ENCODE measurements around the gene WFDC2.
A peak's percentile ranks its signal among the peaks of the same experiment; 100 is the strongest.

WFDC2 gene, protein sequence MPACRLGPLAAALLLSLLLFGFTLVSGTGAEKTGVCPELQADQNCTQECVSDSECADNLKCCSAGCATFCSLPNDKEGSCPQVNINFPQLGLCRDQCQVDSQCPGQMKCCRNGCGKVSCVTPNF

GRCh38 chr20:45469336-45470261, at the start of gene WFDC2:
TSS of gene WFDC2 (plus strand) at chr20:45469753. CDS start at chr20:45469782, 29 bp downstream.
- DNase-seq = no peak

- no peak for DNase-seq
These were observed 49.4 kb upstream of the WFDC2 start for GRCh38 chr20:45420125-45420524.

DNA sequence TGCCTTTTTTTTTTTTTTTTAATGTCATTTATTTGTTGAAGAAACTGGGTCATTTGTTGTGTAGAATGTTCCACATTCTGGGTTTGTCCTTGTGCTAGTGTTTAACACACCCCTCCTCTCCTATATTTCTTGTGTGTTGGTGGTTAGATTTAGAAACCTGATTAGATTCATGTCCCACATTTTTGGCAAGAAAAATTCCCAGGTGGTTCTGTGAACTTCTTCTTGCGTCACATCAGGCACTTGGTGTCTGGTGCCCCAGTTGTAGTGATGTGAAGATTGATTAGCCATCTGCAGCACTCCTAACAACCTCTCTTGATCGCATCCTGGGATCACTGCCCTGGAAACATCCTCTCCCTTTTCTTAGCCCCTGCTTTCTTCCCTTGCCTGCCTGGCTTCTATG, 45.9 kb upstream of the WFDC2 start:
- DNase-seq = no peak

DNA sequence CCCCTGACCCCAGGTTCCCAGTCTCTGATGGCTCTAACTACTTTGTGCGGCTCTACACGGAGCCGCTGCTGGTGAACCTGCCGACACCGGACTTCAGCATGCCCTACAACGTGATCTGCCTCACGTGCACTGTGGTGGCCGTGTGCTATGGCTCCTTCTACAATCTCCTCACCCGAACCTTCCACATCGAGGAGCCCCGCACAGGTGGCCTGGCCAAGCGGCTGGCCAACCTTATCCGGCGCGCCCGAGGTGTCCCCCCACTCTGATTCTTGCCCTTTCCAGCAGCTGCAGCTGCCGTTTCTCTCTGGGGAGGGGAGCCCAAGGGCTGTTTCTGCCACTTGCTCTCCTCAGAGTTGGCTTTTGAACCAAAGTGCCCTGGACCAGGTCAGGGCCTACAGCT, 44.0 kb upstream of the WFDC2 start:
- DNase-seq = no peak

DNA sequence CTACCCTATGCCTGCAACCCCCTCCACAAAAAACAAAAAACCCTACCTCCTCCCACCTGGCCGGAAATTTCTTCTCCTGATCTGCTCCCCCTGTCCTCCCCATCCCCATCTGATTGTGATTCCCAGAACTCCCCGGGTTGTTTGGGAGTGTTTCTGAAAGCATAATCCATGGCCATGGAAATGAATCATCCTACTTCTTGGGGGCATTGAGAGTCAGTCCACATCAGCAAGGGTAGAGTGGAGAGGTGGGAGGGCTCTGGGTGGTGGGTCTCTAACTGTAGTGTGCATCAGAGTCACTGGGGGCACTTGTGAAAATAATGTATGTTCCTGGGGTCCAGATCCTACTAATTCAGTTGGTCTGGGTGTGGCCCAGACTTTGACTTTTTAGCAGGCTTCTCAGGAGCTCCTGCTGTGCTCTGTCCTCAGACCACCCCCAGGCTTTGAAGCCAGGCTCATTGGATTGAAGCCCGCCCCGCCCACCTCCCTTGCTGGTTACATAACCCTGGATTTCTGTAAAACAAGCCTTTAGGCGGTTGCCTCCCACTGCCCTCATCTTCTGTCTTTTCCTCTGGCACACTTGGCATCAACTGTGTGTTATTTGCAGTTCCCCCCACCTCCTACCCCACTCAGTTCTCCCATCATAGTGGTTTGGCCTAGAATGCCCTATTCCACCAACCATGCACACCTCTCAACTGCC, 43.1 kb upstream of the WFDC2 start:
- DNase-seq = no peak

DNA sequence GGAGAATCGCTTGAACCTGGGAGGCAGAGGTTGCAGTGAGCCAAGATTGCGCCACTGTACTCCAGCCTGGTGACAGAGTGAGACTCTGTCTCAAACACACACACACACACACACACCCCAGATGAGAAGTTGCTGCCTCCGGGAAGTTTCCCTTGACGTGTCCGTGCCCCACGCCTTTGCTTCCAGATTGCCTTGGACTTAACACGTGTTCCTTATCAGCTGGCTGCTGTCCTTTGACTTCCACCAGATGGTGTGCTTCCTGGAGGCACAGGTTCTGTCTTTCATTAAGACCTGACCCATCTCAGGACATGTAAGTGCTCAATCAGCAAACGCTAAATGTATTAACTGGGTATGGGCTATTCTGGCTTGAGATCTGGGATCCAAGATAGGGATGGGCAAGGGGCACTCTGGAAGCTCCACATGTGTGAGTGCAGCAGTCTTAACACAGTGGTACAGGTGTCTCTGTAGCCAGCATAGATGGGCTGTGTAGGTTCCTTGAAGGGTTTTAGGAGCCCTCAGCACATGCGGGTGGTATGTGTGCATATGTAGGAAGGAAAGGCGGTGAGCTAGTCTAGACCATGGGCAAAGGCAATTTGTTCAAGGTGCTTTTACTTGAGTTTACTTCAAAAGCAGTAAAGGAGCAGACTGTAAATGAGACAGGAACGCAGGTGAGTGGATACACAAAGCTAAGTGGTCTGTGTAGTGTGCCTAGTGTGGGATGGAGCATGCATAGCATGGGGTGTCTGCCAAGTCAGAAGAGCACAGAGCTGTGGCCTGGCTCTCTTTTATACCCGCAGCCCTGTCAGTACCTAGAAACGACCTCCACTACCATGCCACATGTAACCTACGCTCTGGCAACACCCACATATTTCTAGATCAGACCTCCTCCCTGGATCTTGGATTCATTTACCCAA, 42.1 kb upstream of the WFDC2 start:
- DNase-seq = no peak

GRCh38 chr20:45429618-45430017, 39.9 kb upstream of the WFDC2 start:
- DNase-seq = no peak

DNA sequence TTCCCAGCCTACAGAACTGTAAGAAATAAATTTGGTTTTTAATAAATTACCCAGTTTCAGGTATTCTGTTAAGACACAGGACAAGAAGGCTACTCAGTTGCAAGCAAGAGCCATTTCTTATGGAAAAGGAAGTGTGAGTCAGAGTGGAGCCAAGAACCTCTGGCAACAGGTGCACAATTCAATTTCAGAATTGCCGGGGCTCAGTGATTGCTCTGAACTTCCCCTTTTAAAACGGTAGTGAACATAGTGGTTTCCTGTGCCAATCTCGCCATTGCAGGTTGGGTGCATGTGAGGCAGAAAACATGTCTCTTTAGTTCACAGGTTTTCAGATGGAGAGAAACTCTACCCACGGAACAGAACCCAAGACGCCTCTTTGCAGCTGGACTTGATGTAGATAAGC, 37.3 kb upstream of the WFDC2 start:
- DNase-seq = no peak

DNA sequence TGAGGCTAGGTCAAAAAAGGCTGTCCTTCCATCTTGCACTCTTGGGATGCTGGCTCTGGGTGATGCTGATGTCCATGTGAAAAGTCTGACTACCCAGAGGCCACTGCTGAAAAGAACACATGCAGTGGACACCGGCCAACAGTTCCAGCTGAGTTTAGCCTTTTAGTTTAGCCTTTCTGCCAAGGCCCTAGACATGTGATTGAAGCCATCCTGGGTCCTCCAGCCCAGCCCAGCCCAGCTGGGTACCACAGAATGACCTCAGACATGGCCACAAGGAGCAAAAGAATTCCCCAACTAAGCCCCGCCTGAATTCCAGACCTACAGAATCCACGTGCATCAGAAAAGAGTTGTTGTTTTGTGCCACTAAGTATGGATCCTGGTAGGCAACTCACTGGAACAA, 36.2 kb upstream of the WFDC2 start:
- no peak for DNase-seq

- no peak for DNase-seq
These were observed 35.6 kb upstream of the WFDC2 start for GRCh38 chr20:45433976-45434375.

- peak; percentile 88 for DNase-seq
These were observed 32.6 kb upstream of the WFDC2 start for GRCh38 chr20:45436732-45437485.

GRCh38 chr20:45440424-45440823, 29.1 kb upstream of the WFDC2 start:
- no peak for DNase-seq

DNA sequence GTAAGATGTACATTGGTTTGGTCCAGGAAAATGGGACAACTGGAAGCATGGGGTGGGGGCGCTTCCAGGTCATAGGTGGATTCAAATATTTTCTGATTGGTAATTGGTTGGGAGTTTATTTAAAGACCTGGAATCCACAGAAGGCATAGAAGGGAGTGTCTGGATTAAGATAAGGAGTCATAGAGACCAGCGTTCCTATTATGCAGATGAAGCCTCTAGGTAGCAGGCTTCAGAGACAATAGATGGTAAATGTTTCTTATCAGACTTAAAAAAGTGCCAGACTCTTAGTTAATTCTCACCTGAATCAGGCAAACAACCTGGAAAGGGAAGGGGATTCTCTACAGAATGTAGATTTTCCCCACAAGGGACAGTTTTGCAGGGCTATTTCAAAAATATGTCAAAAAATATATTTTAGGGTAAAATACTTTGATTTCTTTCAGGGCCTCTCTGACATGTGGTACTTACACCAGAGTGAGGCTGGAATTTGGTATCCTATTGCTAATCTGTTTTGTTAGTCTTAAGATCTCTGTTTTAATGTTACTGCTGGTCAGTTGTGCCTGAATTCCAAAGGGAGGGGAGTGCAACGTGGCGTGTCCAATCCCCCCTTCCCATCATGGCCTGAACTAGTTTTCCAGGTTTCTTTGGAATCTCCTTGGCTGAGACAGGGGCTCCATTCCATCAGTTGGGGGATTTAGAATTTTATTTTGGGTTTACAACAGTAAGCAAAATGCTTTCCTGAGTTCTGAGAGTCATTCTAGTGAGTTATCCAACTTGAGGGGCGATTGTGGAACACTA, 28.5 kb upstream of the WFDC2 start:
- no peak for DNase-seq

DNA sequence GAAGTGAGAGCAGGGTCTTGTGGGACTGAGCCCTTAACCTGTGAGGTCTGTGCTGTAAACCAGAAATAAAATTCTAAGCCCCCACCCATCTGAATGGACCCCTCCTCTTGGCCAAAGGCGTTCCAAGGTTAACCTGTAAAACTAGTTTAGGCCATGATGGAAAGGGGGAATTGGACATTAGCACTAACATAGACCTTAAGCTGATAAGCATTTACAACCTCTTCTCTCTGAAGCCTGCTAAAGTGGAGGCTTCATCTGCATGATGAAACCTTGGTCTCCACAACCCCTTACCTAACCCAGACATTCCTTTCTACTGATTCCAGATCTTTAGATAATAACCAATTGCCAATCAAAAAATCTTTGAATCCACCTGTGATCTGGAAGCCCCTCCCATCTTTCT, 27.8 kb upstream of the WFDC2 start:
- DNase-seq = no peak

- DNase-seq = no peak
These were observed 25.5 kb upstream of the WFDC2 start for GRCh38 chr20:45444050-45444449.

- DNase-seq = no peak
These were observed 23.6 kb upstream of the WFDC2 start for GRCh38 chr20:45445805-45446562.

- DNase-seq = no peak
These were observed 21.3 kb upstream of the WFDC2 start for GRCh38 chr20:45448270-45448669.

DNA sequence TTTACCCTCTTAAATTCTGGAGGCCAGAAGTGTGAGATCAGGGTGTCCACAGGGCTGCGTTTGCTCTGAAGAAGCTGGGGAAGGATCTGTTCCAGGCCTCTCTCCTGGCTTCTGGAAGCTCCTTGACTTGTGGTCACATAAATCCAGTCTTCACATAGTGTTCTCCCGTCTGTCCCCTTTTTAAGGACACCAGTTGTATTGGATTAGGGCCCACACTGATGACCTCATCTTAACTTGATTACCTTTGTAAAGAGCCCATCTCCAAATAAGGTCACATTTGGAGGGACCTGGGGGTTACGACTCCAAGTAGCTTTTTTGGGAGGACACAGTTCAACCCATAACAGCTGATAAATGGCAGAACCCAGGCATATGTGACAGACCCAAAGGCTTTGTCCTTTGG, 20.0 kb upstream of the WFDC2 start:
- no peak for DNase-seq

DNA sequence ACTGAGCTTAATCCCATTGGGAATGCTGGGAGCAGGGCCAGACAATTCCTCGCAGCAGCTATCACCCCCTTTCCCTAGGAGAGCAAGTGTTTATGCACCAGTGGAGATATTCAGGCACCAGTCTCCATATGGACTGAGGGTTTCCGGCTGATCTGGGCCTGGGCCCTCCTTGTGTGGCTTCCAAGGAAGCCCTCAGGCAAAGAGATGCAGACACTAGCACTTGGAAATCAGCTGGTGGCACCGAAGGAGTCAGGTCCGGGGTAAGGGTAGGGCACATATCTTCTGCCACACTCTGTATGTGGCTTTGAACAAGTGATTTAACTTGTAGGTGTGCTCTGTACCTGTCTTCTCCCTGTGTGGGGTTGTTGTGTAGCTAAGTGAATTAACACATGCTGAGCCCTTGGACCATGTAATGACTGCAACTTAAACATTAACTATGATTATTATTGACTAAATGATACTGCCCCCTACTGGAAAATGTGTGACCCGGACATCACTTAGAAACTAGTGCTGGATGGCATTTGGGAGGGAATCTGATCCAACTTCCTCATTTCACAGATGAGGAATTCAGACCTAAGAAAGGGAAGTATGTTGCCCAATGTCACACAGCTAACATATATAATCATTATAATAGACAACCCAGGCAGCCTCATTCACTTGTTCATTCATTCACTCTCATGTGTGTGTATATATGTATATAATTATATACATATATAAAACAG, 19.3 kb upstream of the WFDC2 start:
- DNase-seq = no peak

DNA sequence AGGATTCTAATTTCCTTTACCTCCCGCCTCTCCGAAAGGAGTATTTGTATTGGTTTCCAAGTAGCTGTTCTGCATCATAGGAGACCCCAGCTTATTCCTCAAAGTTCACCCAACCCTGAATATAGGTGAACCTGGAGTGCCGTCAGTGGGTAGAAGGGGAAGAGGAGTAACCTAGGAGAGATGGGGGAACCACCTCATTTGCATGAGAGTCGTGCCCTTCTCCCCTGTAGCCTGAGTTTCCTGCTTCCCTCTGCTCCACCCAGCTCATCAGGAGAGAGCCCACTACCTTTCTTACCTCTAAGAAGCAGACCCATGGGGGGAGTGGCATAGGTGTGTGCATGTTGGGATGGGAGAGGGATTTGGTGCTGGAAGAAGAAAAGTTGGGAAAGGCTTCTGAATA, 17.3 kb upstream of the WFDC2 start:
- DNase-seq = no peak

Measured in activated T-cell treated with anti-CD3 and anti-CD28 coated beads for 4 hours (primary cell).